Central memory CD4-positive, alpha-beta T cell (primary cell): ENCODE measurements around the gene USP19.
A peak's percentile ranks its signal among the peaks of the same experiment; 100 is the strongest.

Experiments
- DNase-seq: peaks from one replicate; pipeline ENCODE4 v3.0.0; 2022

The USP19 gene

DNA sequence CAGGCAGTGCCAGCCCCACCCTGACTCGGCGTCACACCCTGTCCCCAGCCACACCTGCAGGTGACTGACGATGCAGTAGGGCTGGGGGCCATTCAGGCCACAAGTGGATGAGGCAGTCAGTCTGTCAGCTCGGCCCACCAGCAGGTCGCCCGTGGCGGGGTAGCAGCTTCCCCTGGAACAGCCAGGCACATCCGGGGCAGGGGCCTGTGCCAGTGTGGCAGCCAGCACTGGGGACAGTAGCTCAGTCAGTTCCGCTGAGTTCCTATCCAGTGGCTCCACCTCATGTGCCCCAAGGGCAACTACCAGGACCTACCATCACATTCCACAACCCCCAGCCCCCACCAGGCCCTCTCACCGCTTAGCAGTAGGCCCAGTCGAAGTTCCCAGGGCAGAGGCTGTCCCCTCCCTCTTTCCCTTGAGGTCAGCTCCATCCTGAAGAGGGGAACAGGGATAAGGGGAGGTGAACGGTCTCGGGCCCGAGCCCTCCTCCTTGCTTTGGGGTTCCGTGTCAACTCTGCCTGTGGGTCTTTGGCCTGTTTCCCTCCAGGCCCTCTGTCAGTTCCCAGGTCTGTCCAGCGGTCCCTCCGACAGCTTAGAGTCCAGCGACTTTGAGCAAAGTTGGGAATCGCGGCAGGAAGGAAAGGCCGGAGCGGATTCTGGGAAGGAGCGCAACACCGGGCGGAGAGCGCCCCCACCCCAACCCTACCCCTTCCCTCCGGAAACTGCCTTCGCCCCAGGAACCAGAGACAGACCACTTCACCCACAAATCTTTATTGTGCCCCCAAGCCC lies 12.0 kb upstream of the USP19 start, which contains the start of gene LAMB2:
Gene LAMB2 (minus strand): TSS at position 614 of the 789 bp plus-strand sequence. CDS start 183 bp downstream, at position 431.
- no peak for DNase-seq

DNA sequence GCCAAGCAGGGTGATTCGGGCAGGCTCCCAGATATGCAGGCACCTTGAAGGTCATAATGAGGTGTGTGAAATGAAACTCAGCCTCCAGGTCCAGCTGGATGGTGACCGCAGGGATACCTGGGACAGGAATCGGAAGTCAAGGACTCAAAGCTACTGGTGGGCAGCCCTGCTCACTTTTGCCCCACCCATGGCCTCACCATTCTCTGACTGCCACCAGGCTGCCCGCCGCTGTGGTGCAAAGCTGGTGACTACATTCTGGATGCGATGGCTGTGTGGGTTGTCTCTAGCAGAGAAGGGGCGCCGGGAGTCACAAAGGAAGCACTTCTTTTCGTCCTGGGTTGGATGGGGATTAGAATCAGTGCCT lies 11.4 kb upstream of the USP19 start:
- no peak for DNase-seq

DNA sequence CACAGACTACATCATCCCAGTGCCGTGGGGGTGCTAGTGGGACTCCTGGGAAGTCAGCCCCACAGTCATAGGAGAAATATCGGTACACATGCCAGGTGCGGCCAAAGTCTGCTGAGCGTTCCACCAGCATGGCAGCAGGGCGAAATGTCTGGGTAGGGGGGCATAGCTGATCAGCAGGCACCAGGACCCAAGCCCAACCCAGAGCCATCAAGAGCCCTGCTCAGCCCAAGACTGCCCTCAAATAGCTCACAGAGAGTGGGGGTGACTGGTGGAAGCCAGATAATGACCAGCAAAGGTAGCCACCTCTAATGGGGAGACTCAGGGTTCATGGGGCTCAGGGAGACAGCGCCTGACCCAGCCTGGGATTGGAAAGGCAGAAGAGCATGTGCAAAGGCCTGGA lies 11.0 kb upstream of the USP19 start:
- DNase-seq: no peak

DNA sequence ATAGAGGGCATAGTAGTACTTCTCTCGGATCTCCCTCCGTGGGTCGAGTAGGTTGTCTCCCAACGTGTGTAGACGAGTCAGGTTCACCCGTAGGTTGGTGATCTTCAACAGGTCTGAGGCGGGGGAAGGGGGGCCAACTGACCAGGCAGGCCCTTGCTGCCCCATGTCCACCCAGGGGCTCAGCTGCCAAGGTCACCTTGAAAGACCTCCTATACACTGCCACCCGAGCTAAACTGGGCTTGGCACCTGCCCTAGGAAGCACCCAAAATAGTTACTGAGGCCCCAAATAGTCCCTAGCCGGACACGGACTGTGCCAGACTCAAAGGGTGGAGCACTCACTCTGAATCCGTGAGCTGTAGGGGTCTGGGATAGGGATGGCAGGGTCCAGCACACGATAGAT lies 10.4 kb upstream of the USP19 start:
- no peak for DNase-seq

DNA sequence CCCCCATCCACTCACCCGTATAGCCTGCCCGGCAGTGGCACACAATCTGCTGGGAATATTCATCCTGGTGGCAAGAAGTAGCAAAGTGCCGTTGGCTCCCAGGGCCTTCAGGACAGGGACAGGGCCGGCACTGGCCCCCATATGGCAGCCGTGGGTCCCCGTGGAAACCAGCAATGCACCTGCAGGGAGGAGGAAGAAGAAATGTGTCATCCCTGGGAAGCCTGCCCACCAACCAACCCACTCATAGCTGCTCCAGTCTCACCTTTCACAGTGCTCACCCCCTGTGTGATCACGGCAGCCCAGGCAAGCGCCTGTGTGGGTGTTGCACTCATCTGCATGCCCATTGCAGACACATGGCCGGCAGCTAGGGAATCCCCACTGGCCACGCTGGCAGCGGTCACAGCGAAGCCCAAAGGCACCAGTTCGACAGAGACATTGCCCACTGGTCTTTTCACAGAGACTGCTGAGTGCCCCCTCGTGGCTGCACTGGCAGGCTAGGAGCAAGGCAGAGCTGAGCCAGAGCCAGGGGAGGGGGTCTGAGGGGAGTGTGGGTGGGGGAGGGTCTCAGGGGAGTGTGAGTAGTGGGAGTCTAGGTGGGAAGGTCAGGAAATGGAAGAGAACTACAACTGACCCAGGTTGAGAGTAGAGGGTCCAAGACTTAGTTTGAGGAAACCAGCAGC lies 4.5 kb upstream of the USP19 start:
- no peak for DNase-seq

DNA sequence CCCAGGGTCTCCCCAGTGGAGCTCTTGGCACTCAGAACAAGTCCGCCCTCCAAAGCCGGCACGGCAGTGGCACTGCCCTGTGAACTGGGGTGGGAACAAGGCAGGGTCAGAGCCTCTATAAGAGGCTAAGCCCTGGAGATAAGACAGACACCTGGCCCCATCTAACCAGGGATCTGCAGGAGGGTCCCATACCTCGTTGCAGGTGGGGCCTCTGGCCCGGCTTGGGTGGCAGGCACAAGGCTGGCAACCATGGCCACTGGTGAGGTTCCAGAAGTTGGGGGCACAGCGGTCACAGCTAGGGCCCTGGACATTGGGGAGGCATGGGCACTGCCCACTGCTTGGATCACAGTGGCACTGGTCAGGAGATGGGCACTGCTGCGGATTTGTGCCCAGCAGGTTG lies 3.6 kb upstream of the USP19 start:
- DNase-seq: no peak

DNA sequence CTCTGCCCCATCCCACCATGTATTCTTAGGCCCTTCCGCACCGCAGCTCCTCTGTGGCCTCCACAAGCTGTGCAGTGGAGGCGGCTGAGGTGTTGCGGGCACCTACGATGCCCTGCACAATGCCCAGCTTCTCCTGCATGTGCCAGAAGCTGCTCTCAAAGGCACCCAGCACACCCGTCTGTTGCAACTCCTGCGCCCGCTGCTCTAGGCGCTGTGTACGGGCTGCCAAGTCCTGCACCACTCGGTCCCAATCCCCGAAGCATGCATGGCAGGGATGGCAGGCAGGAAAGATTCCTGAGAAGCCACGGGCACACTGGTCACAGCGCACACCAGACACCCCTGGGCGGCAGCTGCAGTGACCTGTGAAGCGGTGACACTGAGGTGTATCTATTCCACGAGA lies 3.1 kb upstream of the USP19 start:
- no peak for DNase-seq

DNA sequence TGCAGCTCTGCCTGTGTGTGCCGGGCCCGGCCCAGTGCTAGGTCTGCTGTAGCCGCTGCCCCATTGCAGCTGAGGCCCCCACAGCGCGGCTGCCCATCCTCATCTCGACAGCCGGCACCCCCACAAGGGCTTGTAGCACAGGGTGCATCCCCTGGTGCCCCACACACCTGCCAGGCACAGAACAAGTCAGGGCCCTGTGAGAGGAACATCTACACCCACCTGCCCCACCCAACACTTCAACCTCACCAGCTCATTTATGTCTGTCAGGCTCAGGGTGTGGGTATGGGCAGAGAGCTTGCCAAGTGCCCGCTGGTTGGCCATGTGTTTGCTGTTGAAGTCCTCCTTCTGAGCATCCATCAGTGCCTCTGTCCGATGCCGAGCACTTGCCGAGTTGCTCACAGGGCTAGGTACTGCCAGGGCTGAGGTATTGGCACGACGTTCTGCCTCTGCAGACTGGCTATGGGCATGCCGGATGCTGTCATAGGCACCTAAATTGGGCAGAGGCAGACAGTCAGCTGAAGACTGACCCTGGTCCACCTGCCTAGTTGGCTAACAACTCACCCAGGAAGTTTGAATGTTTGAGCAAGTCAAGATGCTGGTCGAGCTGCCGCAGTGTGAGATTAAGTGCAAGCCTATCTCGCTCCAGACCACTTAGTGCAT lies 2.4 kb upstream of the USP19 start:
- no peak for DNase-seq

DNA sequence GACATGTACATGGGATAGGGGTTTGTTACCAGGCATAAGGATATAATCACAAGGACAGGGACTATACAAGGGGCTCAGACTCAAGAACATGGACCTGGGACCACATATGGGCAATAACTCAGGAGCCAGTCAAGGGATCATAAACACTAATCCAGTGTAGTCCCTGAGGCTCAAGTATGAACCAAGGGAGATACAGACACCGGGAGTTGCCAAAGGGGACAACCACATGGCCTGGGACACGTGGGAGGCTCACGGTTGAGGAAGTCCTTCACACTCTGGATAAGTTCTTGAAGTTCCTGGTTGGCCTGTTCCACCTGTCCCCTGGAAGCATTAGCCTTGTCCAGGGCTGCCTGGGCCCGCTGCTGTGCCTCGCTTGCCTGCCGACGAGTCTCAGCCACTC lies 1.8 kb upstream of the USP19 start:
- no peak for DNase-seq

DNA sequence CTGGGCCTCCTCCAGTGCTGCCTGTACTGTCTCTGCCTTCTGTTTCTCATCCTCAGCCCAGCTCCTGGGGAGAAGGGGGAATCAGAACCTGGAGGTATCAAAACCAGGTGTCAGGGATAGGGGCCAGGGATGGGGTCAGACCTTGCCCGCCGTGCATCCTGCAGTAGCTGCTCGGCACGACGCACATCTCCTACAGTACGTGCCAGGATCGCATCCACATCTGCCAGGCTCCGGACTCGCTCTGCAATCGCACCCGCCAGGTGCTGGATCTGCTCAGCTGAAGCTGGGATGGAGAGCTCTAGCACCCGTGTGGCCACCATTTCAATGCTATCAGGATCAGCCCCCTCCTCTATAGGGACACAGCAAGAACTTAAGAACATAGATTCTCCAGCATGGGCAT lies 1.4 kb upstream of the USP19 start:
- no peak for DNase-seq

DNA sequence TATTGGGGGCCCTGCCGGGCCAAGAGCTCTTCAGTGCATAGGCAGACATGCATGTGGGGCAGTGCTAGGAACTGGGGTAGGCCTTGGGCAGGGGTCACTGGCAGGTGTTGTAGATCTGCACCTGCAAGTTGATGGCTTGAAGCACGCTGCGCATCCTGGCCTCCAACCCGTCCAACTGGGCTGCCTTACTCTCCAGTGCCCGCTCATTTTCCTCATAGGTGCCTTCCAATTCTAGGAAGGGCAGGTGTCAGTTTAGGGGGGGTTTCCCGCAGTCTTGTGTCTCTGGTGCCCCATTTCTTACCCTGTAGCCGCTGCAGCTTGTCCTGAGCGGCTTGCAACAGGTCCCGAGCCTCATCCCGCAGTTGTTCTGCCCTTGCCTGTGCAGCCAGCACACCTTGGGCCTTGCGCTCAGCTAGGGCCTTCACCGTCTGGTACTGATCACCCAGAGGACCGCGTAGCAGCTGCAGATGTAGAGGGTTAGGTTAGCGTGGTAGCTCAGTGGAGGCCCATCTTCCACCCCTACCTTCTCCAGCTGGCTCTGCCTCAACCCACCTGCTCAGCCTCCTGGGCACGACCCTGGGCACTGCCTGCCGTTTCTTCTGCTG lies 611 bp upstream of the USP19 start:
- no peak for DNase-seq

DNA sequence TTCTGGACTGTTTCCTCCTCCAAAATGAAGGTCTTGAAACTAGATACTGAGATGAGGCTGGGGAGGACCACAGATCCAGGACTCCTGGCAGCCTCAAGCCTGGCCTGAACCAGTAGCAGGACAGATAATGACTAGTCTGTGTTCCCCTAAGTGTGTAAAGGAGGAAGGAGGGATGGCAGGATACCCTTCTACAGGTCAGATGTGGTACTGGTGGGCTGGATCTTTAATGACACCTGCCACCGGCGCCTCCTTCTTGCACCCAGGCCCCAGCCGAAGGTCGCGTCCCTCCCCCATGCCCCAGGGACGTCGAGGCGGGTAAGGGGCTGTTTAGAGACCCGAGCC lies 556 bp downstream of the USP19 start:
- no peak for DNase-seq

DNA sequence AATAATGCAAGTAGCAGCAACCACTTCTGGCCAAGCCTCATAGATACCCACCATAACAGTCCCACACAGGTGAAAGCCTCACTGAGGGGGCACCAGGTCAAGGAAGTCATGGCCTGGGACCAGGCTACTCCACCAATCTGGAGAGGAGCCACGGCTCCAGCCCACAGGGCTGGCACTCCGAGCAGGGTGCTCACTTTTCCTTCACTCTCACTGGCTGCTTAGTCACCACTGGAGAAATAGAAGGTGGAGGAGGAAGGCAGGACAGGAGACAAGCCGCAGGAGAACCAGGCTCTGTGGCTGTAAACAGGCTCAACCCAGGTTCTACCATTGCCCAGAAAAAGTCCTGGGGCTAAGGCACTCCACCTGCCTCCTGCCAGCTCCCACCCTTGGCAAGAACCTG lies 1.2 kb downstream of the USP19 start:
- no peak for DNase-seq

DNA sequence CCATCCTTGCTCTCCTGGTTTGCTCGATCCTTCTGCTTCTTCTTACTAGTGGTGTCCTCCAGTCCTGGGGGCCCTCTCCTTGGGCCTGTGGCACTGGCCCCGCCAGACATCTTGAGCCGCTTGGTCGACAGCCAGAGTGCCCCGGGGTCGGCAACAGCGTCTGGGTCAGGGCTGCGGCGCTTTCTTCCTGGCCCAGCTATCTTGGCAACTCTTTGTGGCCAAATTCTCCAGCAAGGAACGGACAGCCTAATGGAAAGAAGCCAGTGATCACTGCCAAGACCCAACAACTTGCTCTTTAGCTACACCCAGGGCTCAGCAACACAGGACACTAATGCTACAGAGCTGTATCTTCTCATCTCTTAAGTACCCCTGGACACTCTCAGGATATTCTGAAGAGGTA lies 1.6 kb downstream of the USP19 start:
- no peak for DNase-seq

DNA sequence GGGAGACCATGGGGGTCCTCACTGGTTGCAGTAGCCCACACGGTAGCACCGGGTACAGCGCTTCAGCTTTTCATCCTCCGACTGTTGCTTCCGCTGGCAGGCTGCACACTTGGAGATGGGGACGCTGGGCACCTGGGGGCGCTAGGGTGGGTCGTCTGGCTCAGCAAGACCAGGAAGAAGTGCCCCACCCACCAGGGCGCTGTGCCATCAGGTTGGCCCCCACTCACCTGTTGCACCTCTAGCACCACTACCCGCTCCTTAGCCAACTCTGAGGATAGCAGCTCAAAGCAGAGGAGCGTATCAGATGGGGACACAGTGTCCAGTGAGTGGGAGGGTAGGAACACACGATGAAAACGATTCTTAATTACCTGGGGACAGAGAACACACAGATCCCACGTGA lies 8.4 kb downstream of the USP19 start:
- no peak for DNase-seq

DNA sequence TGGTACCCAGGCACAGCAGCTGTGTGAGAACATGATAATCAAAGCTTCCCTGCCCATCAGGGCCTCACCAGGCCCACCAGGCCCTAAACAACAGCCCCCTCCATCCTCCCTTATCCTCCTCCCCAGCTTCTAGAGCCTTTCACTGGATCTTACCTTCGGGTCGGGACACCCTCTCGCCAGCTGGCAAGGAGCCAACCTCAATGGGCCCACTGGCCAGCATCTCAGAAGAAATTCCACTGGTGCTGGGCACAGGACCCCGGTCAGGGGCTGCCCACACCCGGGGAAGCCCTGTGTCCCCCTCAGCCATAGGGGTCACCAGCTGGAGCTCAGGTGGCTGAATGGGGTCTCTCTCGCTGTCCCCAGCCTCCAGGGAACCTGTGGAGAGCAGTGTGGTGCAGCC lies 9.3 kb downstream of the USP19 start:
- DNase-seq: no peak

DNA sequence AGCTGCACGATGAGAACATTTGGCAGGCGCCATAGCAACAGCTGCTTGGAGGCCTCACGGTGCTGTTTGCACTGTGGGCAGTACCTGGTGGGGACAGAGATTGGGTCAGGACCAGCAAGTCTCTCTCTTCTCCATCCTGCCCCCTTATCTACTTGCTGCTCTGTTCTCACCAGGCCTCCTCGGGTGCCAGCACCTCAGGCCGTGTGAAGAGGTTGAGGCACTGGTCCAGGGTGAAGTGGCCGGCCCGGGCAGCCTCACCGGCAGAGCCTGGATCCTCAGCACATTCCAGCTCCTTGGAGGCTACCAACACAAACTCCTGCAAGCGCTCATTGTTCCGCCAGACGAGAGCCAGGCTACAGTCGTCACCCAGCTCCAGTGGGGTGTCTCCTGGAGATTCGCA lies 9.8 kb downstream of the USP19 start:
- DNase-seq: no peak

DNA sequence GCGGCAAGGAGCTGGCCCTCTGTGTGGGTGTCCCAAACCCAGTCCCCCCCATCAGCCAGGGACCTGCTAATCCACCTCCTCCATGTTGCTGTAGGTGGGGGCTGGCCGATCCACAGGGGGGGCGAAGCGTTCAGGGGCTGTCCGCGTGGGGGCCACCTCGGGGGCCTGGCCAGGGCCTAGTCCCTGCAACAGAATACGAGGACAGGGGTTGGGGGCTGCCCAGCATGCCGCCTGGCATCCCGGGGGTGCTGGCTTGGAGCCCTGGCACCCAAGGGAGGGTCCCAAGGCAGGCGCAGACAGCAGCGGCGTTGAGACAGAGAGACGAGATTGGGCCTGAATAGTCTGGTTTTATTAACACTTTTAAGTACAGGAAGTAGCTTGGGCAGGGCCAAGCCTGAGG lies 12.3 kb downstream of the USP19 start:
- DNase-seq: no peak

DNA sequence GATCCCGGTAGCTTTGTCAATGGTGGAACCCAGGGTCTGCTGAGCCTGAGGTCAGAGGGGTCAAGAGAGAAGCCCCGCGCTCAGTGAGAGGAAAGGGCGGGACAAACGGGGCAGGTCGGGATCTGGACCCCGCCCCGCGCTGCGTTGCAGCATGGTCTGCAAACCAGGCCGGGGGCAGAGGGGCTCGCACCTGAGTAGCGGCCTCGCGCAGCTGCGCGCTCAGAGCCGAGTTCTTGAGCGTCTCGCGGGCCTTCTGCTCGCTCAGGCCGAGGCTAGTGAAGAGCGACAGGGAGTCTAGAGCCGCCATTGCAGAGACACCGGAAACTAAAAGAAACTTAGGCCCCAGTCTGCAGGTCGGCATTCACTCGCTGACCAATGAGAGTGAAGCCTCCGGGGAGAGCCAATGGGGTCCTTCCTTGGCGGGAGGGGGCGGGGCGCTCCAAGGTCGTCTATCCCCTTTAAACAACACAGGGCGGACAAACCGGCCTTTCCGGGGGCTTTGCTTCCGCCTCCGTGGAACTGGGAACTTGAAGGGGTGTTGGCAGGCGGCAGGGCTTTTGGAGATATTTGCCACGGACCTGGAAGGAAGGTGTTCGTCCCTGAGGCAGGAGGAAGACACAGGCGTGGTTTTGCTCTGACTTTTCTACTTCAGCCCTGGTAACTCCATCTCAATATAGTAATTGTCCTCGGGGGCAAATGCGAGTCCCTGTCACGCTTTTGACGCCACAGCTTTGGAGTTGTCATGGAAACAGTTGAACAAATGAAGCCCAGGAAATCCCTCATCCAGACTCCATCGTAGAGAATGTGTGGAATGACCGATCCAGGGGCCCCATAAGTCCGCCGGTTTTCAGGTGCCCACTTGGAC lies 16.0 kb downstream of the USP19 start, which contains the start of gene QARS1:
Gene QARS1 (minus strand): TSS at position 331 of the 865 bp plus-strand sequence. CDS start 24 bp downstream, at position 307.
- DNase-seq: peak; percentile 84

DNA sequence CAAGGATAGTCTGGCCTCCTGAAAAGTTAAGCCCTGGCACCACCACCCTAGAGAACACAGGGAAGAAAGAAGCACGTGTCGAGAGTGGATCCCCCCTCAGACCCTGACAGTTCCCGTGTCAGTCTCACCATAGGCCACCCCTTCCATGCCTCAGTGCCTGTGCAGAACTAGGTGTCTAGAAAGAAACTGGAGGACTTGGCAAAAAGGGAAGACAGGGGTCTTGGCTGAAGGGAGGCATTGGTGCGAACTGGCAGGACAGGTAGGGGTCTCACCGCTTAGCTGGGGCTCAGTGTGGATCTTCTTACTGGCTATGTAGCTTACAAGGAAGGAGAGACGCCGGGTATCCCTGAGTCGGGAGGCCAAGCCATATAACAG lies 16.6 kb downstream of the USP19 start:
- no peak for DNase-seq

DNA sequence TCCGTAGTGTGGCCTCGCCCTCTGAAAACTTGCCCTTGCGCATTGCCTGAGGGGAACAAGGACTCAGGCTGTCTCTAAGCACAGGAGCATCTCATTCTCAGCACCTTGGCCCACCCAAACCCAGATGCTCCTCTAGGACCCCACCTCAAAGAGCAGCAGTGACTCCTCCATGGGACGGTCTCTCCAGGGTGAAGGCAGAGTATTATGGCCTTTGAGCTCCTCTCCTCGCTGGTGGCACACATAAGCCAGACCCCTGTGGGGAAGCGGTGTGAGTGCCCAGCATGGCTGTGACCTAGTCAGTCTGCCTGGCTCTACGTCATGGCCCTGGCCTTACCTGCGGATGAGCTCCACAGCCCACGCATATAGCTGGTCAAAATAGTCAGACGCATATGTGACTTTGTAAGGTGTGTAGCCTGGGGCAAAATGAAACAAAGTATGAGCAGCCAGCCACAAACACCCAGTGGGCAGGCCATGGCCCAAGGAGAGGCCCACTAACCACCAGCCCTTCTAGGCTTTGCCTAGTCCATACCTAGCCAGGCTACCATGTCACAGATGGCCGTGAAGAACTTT lies 20.5 kb downstream of the USP19 start:
- no peak for DNase-seq

DNA sequence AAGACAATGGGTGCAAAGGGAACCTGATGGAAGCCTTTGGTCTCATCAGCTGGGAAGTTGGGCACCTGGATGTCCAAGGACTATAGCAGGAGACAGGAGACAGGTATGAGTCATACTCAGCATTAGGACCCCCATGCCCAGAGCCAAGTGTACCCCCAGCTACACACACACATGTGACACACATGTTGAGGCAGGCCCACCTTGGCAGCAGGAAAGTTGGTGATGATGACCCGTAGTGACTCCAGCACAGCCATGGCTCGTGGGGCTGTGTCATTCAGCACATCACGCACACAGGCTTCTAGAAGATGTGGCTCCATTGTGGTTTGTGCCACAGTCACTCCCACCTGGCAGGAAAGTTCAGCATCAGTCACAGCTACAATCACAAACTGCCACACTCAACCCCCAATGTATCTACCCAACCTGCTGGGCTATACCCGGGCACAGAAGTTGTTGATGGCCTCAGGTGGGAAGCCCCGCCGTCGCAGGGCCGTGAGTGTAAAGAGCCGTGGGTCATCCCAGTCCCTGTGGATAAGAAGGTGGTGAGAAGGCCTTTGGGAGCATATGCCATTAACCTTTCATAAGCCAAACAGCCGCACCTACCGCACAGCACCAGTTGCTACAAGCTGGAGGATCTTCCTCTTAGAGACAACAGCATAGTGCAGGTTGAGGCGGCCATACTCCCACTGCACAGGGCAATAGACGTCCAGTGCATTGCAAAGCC lies 21.6 kb downstream of the USP19 start:
- no peak for DNase-seq
